H9 (cell line): ENCODE data around the gene PTBP3. TPM values are rescaled to one million over a fixed set of nuclear protein-coding genes. Genes with fewer than 3 reads are reported as not detected.

Source experiments
- DNase-seq: peaks from one replicate; pipeline ENCODE4 v3.0.0-alpha.2; 2017
- H2AFZ ChIP-seq: one replicate; pipeline ENCODE4 v1.6.1; 2013; ENCODE audit warnings: mild to moderate bottlenecking, low read length, control low read depth, moderate library complexity
- H2AK5ac ChIP-seq: 2 replicates; pipeline ENCODE4 v1.6.1; 2013; ENCODE audit warnings: low read length, control low read depth, mixed read lengths; ENCODE audit not compliant: insufficient read length
- H2BK120ac ChIP-seq: one replicate; pipeline ENCODE4 v1.6.1; 2013; ENCODE audit warnings: low read depth, mild to moderate bottlenecking, low read length, control low read depth, inconsistent platforms; ENCODE audit not compliant: poor library complexity, severe bottlenecking
- H2BK12ac ChIP-seq: 2 replicates; pipeline ENCODE4 v1.6.1; 2013; ENCODE audit warnings: low read length, control low read depth, mixed read lengths, low read depth; ENCODE audit not compliant: insufficient read length
- H2BK15ac ChIP-seq: 2 replicates; pipeline ENCODE4 v1.6.1; 2013; ENCODE audit warnings: low read depth, low read length, control low read depth
- H2BK20ac ChIP-seq: one replicate; pipeline ENCODE4 v1.6.1; 2013; ENCODE audit warnings: low read depth, mild to moderate bottlenecking, low read length, control low read depth, inconsistent platforms; ENCODE audit not compliant: poor library complexity, severe bottlenecking
- H2BK5ac ChIP-seq: 2 replicates; pipeline ENCODE4 v1.6.1; 2013; ENCODE audit warnings: low read length, control low read depth, mixed read lengths; ENCODE audit not compliant: insufficient read length
- H3K14ac ChIP-seq: 2 replicates; pipeline ENCODE4 v1.6.1; 2013; ENCODE audit warnings: low read length, control low read depth; ENCODE audit not compliant: insufficient read depth
- H3K18ac ChIP-seq: 2 replicates; pipeline ENCODE4 v1.6.1; 2013; ENCODE audit warnings: low read depth, mild to moderate bottlenecking, mixed read lengths, low read length, control low read depth; ENCODE audit not compliant: insufficient read length
- H3K23ac ChIP-seq: 2 replicates; pipeline ENCODE4 v1.6.1; 2013; ENCODE audit warnings: low read length, control low read depth, mixed read lengths, low read depth; ENCODE audit not compliant: insufficient read length
- H3K23me2 ChIP-seq: 2 replicates; pipeline ENCODE4 v1.6.1; 2013; ENCODE audit warnings: low read depth, mild to moderate bottlenecking, mixed read lengths, low read length, control low read depth; ENCODE audit not compliant: insufficient read length, poor library complexity, severe bottlenecking
- H3K27ac ChIP-seq: 2 replicates; pipeline ENCODE4 v1.5.1; 2013; ENCODE audit warnings: low read length, control low read depth, mixed read lengths, low read depth; ENCODE audit not compliant: insufficient read length
- H3K27me3 ChIP-seq: 2 replicates; pipeline ENCODE4 v1.6.1; 2013; ENCODE audit warnings: low read length, control low read depth, inconsistent platforms; ENCODE audit not compliant: insufficient read depth
- H3K4ac ChIP-seq: 2 replicates; pipeline ENCODE4 v1.6.1; 2013; ENCODE audit warnings: low read depth, mild to moderate bottlenecking, control low read depth, inconsistent platforms, low read length, moderate library complexity
- H3K4me1 ChIP-seq: 2 replicates; pipeline ENCODE4 v1.6.1; 2013; ENCODE audit warnings: low read length, control low read depth, inconsistent platforms; ENCODE audit not compliant: insufficient read depth
- H3K4me2 ChIP-seq: 2 replicates; pipeline ENCODE4 v1.6.1; 2013; ENCODE audit warnings: low read length, control low read depth, mixed read lengths; ENCODE audit not compliant: insufficient read length, insufficient read depth
- H3K56ac ChIP-seq: 2 replicates; pipeline ENCODE4 v1.6.1; 2013; ENCODE audit warnings: low read depth, mild to moderate bottlenecking, mixed read lengths, low read length, control low read depth; ENCODE audit not compliant: insufficient read length
- H3K79me1 ChIP-seq: 2 replicates; pipeline ENCODE4 v1.6.1; 2013; ENCODE audit warnings: low read depth, mild to moderate bottlenecking, moderate library complexity, low read length, control low read depth, inconsistent platforms; ENCODE audit not compliant: insufficient read depth, poor library complexity, severe bottlenecking
- H3K79me2 ChIP-seq: 2 replicates; pipeline ENCODE4 v1.6.1; 2013; ENCODE audit warnings: low read length, control low read depth, inconsistent platforms; ENCODE audit not compliant: insufficient read depth
- H3K9ac ChIP-seq: 2 replicates; pipeline ENCODE4 v1.6.1; 2013; ENCODE audit warnings: low read length, control low read depth, mixed read lengths; ENCODE audit not compliant: insufficient read length; ENCODE audit errors: extremely low read depth
- H3K9me3 ChIP-seq: one replicate; pipeline ENCODE4 v1.6.1; 2013; ENCODE audit warnings: low read depth, low read length, inconsistent platforms; ENCODE audit not compliant: control insufficient read depth
- H3T11ph ChIP-seq: one replicate; pipeline ENCODE4 v1.6.1; 2013; ENCODE audit warnings: mild to moderate bottlenecking, low read length, control low read depth, inconsistent platforms
- H4K20me1 ChIP-seq: one replicate; pipeline ENCODE4 v1.6.1; 2013; ENCODE audit not compliant: control insufficient read depth, insufficient read length, insufficient read depth
- H4K5ac ChIP-seq: 2 replicates; pipeline ENCODE4 v1.6.1; 2013; ENCODE audit warnings: low read depth, mild to moderate bottlenecking, mixed read lengths, low read length, control low read depth; ENCODE audit not compliant: insufficient read length
- H4K8ac ChIP-seq: replicated peaks from 2 replicates; pipeline ENCODE4 v1.6.1; 2013; ENCODE audit warnings: low read length, control low read depth, mixed read lengths, low read depth; ENCODE audit not compliant: insufficient read length
- H4K91ac ChIP-seq: 2 replicates; pipeline ENCODE4 v1.6.1; 2013; ENCODE audit warnings: low read depth, mild to moderate bottlenecking, moderate library complexity, mixed read lengths, low read length, control low read depth; ENCODE audit not compliant: insufficient read length
- H3K27ac Mint-ChIP-seq, 3 experiments: 2 replicates in 2 of 3; 3 replicates in 1 of 3; pipeline ENCODE4 v1.8.0; 2020 to 2021; ENCODE audit warnings: mixed read lengths in 3 of 3, mild to moderate bottlenecking in 1 of 3, moderate library complexity in 1 of 3
- H3K27me3 Mint-ChIP-seq: 2 replicates; pipeline ENCODE4 v1.8.0; 2021; ENCODE audit warnings: low read depth, mild to moderate bottlenecking, moderate library complexity, mixed read lengths
- H3K36me3 Mint-ChIP-seq, 3 experiments: 2 replicates in 2 of 3; 3 replicates in 1 of 3; pipeline ENCODE4 v1.8.0; 2020 to 2021; ENCODE audit warnings: low read depth in 3 of 3, mixed read lengths in 3 of 3; ENCODE audit not compliant: insufficient read depth in 1 of 3
- H3K4me1 Mint-ChIP-seq, 2 experiments: 2 replicates each; pipeline ENCODE4 v1.8.0; 2020; ENCODE audit warnings: mixed read lengths in 2 of 2
- H3K4me3 Mint-ChIP-seq, 2 experiments: 2 replicates in 1 of 2; 3 replicates in 1 of 2; pipeline ENCODE4 v1.8.0; 2020 to 2021; ENCODE audit warnings: mild to moderate bottlenecking in 2 of 2, mixed read lengths in 2 of 2, moderate library complexity in 1 of 2
- H3K9me3 Mint-ChIP-seq, 2 experiments: 2 replicates in 1 of 2; 3 replicates in 1 of 2; pipeline ENCODE4 v1.8.0; 2020; ENCODE audit warnings: mild to moderate bottlenecking in 2 of 2, mixed read lengths in 2 of 2, moderate library complexity in 1 of 2
- WGBS: extraction: QIAGEN DNeasy Blood & Tissue Kit; methylation state at CpG from one replicate; pipeline ENCODE4 v1.1.7; 2013; ENCODE audit warnings: missing lambda C conversion rate, low lambda C conversion rate, mixed read lengths; ENCODE audit not compliant: insufficient read length; ENCODE audit errors: extremely low coverage; 5-methylcytosine and 5-hydroxymethylcytosine counted together
- total RNA-seq: library from RNA; stranded (reverse); gene quantifications from 2 replicates; pipeline ENCODE4 v1.2.1, GENCODE V29; 2021
- TF ChIP-seq, protein P1 (sequence below): fragments of 200-600 bp; sonication (generic); conservative IDR thresholded peaks from 3 replicates; pipeline ENCODE4 v1.8.0; 2021; ENCODE audit warnings: antibody characterized with exemption, mild to moderate bottlenecking

Gene PTBP3
- total RNA-seq, 1 experiment from 2014 or later = 89.5 TPM

DNA sequence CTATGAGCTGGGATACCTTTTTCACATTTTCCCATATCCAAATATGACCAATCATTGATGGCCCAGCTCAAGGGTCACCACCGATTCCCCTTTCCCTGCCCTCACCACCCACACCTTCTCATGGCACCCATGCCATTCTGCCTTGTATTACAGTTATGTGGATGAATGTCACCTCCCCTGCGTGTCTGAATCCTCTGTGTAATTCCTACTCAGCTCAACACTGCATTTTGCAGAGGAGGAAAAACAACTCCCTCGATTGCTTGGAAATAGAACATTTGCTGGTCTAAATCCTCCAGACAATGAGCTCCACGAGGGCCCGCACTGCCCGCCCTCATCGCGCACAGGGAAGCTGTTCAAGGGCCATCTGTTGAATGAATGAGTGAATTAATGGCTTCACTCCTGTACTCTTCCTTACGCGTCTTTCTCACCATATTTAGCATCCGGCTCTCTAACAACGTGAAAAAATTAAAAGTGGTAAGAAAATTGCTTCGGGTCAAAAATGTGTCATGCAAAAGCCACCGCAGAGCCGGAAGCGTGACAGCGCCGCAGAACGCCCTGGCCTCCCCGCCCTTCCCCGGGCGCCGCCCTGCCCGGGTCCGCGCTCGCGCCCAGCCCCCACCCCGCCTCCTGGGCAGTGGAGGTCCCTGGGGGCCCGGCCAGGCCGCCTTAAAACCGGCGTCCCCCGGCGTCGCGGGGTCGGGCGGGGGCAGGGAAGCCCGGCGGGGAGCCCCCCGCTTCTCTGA is 159.0 kb downstream of the PTBP3 start:
- H2BK120ac ChIP-seq = no peak overlapping the region
- no peak overlapping the region for H3K56ac ChIP-seq
- no peak overlapping the region for H2BK12ac ChIP-seq
- peaks cover 6% of the 10 kb centered on the region; the same call in 1 of the 2 replicates for H3K4me1 ChIP-seq
- H3K9me3 Mint-ChIP-seq = no peaks in the 10 kb centered on the region
- H2AK5ac ChIP-seq = no peak overlapping the region
- no peak overlapping the region for H2BK5ac ChIP-seq
- peak overlapping the region; percentile 91 for H3K4me2 ChIP-seq
- no peak overlapping the region for H2BK15ac ChIP-seq
- peak overlapping the region; percentile 75 to 84 for H3K4me3 Mint-ChIP-seq
- no peaks in the 10 kb centered on the region for H3K79me1 ChIP-seq
- no CpG with 5 or more reads among the region's 42 CpGs for WGBS
- H3K4ac ChIP-seq = no peak overlapping the region
- peaks cover 43% of the 10 kb centered on the region for H3K27me3 Mint-ChIP-seq
- no peak overlapping the region for H2AFZ ChIP-seq
- H2BK20ac ChIP-seq = no peak overlapping the region
- no peaks in the 10 kb centered on the region; the same call in 1 of the 2 replicates for H3K27me3 ChIP-seq
- peaks cover 10% of the 10 kb centered on the region for H3K23me2 ChIP-seq
- H3K18ac ChIP-seq = no peak overlapping the region
- no peak overlapping the region for H4K91ac ChIP-seq
- H3K14ac ChIP-seq = no peak overlapping the region
- H3K4me1 Mint-ChIP-seq = peaks cover 33 to 34% of the 10 kb centered on the region in 2 experiments
- no peaks in the 10 kb centered on the region; a peak in 2 of 7 replicates for H3K36me3 Mint-ChIP-seq
- H3K9me3 ChIP-seq = no peaks in the 10 kb centered on the region
- H4K5ac ChIP-seq = no peak overlapping the region
- H3K27ac Mint-ChIP-seq = no peak overlapping the region
- no peaks in the 10 kb centered on the region for H4K20me1 ChIP-seq
- H3K27ac ChIP-seq = no peak overlapping the region
- no peak overlapping the region for H4K8ac ChIP-seq
- no peak overlapping the region for H3K9ac ChIP-seq
- no peak overlapping the region for H3T11ph ChIP-seq
- no peaks in the 10 kb centered on the region for H3K79me2 ChIP-seq
- TF ChIP-seq, protein P1, sequence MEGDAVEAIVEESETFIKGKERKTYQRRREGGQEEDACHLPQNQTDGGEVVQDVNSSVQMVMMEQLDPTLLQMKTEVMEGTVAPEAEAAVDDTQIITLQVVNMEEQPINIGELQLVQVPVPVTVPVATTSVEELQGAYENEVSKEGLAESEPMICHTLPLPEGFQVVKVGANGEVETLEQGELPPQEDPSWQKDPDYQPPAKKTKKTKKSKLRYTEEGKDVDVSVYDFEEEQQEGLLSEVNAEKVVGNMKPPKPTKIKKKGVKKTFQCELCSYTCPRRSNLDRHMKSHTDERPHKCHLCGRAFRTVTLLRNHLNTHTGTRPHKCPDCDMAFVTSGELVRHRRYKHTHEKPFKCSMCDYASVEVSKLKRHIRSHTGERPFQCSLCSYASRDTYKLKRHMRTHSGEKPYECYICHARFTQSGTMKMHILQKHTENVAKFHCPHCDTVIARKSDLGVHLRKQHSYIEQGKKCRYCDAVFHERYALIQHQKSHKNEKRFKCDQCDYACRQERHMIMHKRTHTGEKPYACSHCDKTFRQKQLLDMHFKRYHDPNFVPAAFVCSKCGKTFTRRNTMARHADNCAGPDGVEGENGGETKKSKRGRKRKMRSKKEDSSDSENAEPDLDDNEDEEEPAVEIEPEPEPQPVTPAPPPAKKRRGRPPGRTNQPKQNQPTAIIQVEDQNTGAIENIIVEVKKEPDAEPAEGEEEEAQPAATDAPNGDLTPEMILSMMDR = no peak
- H3K23ac ChIP-seq = no peak overlapping the region
- DNase-seq = no peak
